HG02970 (cell line): ENCODE data around the gene EMSY.

Experiments used
- ATAC-seq: cut with Tn5 transposase; IDR thresholded peaks from one replicate; pipeline ENCODE4 v1.9.1; 2021; ENCODE audit warnings: mild to moderate bottlenecking, moderate library complexity, moderate number of reproducible peaks; ENCODE audit not compliant: unreplicated experiment, low FRiP score

The EMSY gene

GRCh38 chr11:76515494-76515893 lies 70.7 kb downstream of the EMSY start:
- no peak for ATAC-seq

- ATAC-seq, result no peak
Measured at GRCh38 chr11:76523147-76523546, 78.3 kb downstream of the EMSY start.

- ATAC-seq, result no peak
Measured at GRCh38 chr11:76523786-76524436, 79.1 kb downstream of the EMSY start.

DNA sequence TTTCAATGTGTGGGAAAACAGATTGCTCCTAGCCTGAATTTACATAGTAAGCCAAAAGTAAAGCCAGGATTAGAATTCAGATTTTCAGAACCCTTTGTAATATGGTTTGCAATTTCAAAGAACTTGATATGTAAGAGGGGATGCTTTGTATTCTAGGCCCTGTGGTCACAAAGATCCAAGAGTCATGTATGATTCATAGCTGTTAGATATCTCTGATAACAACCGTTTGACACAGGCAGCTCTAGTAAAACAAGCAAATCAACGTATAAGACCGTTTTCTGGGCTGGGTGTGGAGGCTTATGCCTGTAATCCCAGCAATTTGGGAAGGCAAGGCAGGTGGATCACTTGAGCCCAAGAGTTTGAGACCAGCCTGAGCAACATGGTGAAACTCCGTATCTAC lies 79.6 kb downstream of the EMSY start:
- no peak for ATAC-seq

- no peak for ATAC-seq
Measured at GRCh38 chr11:76524919-76525318, 80.1 kb downstream of the EMSY start.

DNA sequence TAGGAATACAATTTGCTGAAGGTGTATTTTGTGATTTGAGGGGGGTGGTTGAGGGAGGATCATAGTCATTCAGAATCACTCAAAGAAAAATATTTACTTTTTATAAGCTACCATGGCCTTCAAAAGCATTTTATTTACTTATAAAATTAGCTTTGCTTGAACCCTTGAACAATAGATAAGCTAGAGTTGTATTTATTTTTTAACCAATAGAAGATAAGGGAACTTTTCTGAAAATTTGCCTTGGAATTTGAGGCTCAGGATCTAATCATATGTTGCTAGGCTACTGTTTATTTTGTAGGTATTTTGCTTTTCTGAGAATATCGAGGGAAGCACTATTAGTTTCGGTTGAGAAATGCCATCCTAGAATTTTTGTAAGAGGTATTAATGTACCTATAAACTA lies 82.1 kb downstream of the EMSY start:
- no peak for ATAC-seq

DNA sequence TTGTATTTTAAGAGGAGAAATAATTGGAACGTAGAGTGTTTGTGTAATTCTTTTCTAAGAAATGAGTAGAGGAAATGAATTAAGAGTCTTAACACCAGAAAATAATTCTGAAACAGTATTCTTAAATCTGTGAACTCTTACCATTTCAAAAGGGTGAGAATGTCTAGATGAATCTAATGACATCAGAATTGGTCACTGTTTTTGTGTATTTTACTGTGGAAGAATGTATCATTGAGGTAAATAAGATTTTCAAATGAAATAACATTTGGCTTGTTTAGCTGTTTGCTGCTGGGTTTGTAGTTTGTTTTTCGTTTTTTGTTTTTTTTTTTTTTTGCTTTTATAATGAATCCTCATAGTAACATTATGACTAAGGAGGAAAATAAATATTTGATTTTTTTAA lies 97.6 kb downstream of the EMSY start:
- no peak for ATAC-seq

- ATAC-seq, result no peak
Measured at GRCh38 chr11:76543006-76543703, 98.3 kb downstream of the EMSY start.

- ATAC-seq, result no peak
Measured at GRCh38 chr11:76550781-76551180, 106.0 kb downstream of the EMSY start.

GRCh38 chr11:76551400-76551799 lies 106.6 kb downstream of the EMSY start:
- ATAC-seq, result no peak

- no peak for ATAC-seq
Measured at GRCh38 chr11:76552987-76553386, 108.2 kb downstream of the EMSY start.

GRCh38 chr11:76553554-76554476 lies 109.0 kb downstream of the EMSY start:
- no peak for ATAC-seq

GRCh38 chr11:76554767-76555166 lies 109.9 kb downstream of the EMSY start:
- ATAC-seq, result no peak

DNA sequence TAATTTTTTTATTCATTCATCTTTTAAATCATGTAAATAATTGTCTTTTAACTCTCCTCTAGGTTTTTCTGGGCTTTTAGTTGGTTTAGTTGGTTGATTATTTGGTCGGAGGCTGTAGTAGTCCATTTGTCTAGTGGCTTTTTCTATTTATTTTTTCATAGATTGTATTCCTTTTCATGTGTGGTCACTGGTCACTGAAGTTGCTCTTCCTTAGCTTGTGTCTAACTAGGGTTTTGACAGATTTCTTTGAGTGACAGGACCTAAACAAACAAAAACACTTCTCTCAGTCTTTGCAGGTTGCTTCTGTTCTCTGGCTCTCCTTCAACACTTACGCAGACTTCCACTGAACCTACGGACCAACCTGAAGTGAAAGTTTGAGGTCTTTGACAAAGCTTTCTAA lies 112.6 kb downstream of the EMSY start:
- ATAC-seq, result no peak

DNA sequence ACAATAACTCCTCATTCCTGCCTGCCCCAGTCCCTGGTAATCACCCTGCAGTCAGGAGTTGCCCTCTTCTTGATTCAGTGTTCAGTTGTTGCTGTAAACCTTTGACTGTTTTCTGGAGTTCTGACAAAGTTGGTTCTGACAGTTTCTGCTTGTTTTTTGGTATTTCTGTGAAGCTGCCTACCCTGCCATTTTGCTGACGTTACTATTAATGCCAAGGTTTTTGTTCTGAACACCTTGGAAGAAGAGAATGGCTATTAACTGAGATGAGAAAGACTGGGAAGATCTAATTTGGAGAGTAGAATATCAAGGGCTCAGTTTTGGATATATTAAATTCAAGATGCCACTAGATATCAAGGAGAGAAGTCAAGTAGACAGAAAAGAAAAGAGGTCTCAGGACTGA lies 113.7 kb downstream of the EMSY start:
- ATAC-seq, result no peak

DNA sequence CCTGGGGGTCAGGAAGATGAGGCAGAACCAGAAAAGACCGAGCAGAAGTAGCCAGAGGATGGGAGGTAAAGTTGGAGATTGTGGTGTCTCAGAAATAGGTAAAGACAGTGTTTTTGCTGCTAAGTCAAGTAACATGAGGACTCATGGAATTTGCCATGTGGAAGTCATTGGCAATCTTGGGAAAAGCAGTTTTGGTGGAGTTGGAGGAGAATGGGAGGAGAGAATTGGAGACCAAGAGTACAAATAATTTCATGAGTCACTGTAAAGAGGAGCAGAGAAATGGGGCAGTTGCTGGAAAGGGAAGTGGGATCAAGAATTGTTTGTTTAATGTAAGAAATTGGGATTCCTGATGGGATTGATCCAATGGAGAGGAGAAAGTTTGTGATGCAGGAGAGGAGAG lies 114.1 kb downstream of the EMSY start:
- ATAC-seq, result no peak

DNA sequence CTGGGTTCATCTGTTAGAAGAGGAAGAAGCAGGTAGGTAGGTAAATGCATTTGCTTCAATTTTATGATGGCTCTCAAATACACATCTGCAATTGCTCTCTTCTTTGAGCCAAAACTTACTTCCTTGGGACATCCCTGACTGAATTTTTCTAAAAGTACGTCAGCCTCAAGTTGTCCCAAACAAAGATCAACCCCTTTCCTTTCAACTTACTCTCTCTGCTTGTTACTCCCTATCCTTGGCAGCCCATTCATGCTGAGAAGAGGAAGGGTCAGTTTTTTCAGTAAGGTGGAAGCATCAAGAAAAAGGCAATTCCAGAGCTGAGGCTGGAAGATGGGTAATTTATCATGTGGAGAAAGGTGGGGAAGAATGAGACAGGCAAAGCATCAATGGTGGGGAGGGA lies 114.5 kb downstream of the EMSY start:
- no peak for ATAC-seq

GRCh38 chr11:76560219-76560618 lies 115.4 kb downstream of the EMSY start:
- ATAC-seq, result no peak

DNA sequence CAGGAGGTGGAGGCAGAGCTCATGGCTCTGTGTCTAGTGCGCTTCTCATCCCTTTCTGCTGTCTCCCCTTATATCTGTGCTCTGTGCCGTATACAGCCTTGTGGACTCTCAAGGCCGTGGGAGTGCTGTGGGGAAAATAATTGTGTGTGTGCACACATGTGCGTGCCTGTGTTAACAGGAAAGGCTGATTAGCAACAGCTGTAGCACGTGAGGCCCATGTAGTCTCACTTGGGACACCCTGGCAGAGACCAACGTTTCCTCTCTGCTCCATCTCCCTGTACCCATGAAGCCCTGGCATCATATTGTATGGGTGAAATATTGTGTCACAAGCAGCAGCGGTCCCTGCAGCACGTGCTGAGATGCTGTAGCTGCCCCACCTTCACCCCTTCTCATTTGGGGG lies 116.4 kb downstream of the EMSY start:
- ATAC-seq, result no peak

DNA sequence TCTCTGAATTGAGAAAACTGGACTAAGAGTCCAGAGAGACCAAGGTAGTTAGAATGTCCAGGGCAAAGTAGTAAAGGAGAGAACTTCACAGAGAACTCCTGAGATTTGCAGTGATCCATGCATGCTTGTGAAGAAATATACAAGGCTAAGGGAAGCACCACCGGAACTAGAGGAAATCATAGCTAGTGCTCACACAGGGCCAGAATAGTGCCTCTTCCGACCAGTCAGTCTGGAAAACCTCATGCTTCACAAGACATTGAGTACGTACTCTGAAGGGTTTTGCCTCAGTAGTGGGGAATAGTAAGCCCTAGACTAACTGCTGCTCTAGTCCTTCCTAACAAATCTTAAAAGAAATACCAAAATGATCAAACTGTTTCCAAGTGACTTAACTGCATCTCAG lies 117.7 kb downstream of the EMSY start:
- ATAC-seq, result no peak

GRCh38 chr11:76564364-76564763 lies 119.5 kb downstream of the EMSY start:
- ATAC-seq, result no peak
